ENCODE data around the gene PTTG1IP2.

DNA sequence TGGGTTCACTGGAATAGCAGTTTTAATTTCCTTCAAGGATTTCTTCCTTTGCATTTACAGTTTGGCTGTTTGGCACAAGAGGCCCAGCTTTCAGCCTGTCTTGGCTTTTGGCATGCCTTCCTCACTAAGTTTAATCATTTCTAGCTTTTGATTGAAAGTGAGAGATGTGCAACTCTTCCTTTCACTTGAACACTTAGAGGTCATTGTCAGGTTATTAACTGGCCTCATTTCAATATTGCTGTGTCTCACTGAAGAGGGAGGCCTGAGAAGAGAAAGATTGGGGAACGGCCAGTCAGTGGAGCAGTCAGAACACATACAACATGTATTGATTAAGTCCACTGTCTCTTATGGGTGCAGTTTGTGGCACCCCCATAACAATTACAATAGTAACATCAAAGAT lies 33.9 kb downstream of the PTTG1IP2 start:
- TF ChIP-seq CTCF (IDR thresholded peaks at IDR 0.05) (no peak), POLR2A (IDR thresholded peaks at IDR 0.05) (no peak)

Measured in right lobe of liver (tissue), 4 donors.